ENCODE results near the gene CTIF. TPM values are rescaled to one million over a fixed set of nuclear protein-coding genes. Genes with fewer than 3 reads are reported as not detected.

The CTIF gene
- total and polyA plus RNA-seq, 2 donors (not counting 1 experiment from before 2014, with no cell fraction given) = 27.2 to 28.1 TPM

- no peak for TF ChIP-seq EZH2 (IDR thresholded peaks at IDR 0.05; ENCODE audit: low read length, missing control alignments)
- TF ChIP-seq, protein P1, sequence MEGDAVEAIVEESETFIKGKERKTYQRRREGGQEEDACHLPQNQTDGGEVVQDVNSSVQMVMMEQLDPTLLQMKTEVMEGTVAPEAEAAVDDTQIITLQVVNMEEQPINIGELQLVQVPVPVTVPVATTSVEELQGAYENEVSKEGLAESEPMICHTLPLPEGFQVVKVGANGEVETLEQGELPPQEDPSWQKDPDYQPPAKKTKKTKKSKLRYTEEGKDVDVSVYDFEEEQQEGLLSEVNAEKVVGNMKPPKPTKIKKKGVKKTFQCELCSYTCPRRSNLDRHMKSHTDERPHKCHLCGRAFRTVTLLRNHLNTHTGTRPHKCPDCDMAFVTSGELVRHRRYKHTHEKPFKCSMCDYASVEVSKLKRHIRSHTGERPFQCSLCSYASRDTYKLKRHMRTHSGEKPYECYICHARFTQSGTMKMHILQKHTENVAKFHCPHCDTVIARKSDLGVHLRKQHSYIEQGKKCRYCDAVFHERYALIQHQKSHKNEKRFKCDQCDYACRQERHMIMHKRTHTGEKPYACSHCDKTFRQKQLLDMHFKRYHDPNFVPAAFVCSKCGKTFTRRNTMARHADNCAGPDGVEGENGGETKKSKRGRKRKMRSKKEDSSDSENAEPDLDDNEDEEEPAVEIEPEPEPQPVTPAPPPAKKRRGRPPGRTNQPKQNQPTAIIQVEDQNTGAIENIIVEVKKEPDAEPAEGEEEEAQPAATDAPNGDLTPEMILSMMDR (conservative IDR thresholded peaks at IDR 0.05 in 1 of 2, IDR thresholded peaks at IDR 0.05 in 1 of 2; ENCODE audit: low read depth in 1 of 2, low read length in 2 of 2) = no peak
- H3K4me3 ChIP-seq (replicated peaks in 1 of 4; ENCODE audit: control extremely low read depth in 1 of 4, insufficient read depth in 1 of 4, low read depth in 3 of 4, low read length in 4 of 4) = no peak overlapping the region
- no peaks in the 10 kb centered on the region for H3K9me3 ChIP-seq (ENCODE audit: control insufficient read depth, insufficient read depth, low read depth, low read length)
- peaks cover 24% of the 10 kb centered on the region for H3K4me1 ChIP-seq (ENCODE audit: control insufficient read depth, extremely low read depth, insufficient read depth, low read length)
- no peaks in the 10 kb centered on the region for H3K27me3 ChIP-seq (ENCODE audit: control insufficient read depth, insufficient read depth, low read length)
- peaks cover 2% of the 10 kb centered on the region for H3K36me3 ChIP-seq (ENCODE audit: control insufficient read depth, insufficient read depth, low read length)
- DNase-seq (ENCODE audit: low read depth in 2 of 2) = no peak
- H3K4me2 ChIP-seq (ENCODE audit: extremely low read depth, insufficient read depth, low read length) = no peak overlapping the region
- no peak overlapping the region for H3K9ac ChIP-seq (ENCODE audit: insufficient read depth, low read length)
- H3K79me2 ChIP-seq (ENCODE audit: control insufficient read depth, insufficient read depth, low read length) = no peaks in the 10 kb centered on the region
- no peak overlapping the region for H3K27ac ChIP-seq (ENCODE audit: insufficient read depth, low read length)
- H4K20me1 ChIP-seq (ENCODE audit: control insufficient read depth, extremely low read depth, insufficient read depth, low read length) = no peaks in the 10 kb centered on the region
- H2AFZ ChIP-seq (ENCODE audit: low read length) = no peak overlapping the region
These were observed 297.5 kb downstream of the CTIF start for GRCh38 chr18:48836231-48836805.

DNA sequence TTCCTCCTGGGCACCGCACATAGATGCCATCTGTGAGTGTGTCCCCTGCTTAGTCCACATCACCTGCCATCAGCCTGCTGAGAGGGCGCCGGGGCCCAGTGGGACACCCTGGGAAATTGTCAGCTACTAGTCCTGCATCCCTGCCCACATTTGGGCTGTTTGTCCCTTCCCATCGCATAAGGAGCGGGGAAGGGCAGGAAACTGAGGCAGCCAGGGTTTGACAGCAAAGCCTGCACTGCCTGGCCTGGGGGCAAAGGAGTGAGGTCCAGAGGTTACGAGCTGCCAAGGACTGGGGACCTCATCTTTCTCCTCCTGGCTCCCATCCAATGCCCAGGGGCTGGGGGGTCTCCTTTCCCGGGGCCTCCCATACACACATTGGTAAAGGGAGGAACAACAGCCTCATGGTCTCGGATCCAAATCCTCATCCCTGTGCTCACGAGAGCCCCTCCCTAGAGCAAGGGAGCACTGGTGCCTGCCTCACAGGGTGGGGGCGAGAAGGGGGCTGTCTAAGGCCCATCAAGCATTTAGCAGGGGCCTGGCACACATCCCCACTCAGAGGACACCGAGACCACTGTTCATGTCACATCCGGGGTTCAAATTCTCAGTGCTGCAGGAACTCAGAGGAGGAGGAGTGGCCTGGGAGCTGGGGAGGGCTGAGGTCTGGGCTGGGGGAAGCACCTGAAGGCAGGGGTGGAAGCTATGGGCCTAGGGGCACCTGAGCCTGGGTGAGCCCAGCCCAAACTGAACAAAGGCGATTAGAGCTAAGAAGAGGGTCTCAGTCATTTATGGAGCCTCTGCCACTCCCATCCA is 298.2 kb downstream of the CTIF start:
- TF ChIP-seq EZH2 (IDR thresholded peaks at IDR 0.05; ENCODE audit: low read length, missing control alignments) = no peak
- TF ChIP-seq, protein P1 (conservative IDR thresholded peaks at IDR 0.05 in 1 of 2, IDR thresholded peaks at IDR 0.05 in 1 of 2; ENCODE audit: low read depth in 1 of 2, low read length in 2 of 2) = no peak
- Histone ChIP-seq H3K9me3 (ENCODE audit: control insufficient read depth, insufficient read depth, low read depth, low read length) (no peaks in the 10 kb centered on the region), H3K36me3 (ENCODE audit: control insufficient read depth, insufficient read depth, low read length) (peaks cover 2% of the 10 kb centered on the region), H3K27ac (ENCODE audit: insufficient read depth, low read length) (no peak overlapping the region), H3K27me3 (ENCODE audit: control insufficient read depth, insufficient read depth, low read length) (no peaks in the 10 kb centered on the region), H3K4me2 (ENCODE audit: extremely low read depth, insufficient read depth, low read length) (no peak overlapping the region), H3K79me2 (ENCODE audit: control insufficient read depth, insufficient read depth, low read length) (no peaks in the 10 kb centered on the region), H3K9ac (ENCODE audit: insufficient read depth, low read length) (no peak overlapping the region), H4K20me1 (ENCODE audit: control insufficient read depth, extremely low read depth, insufficient read depth, low read length) (no peaks in the 10 kb centered on the region), H3K4me3 (replicated peaks in 1 of 4; ENCODE audit: control extremely low read depth in 1 of 4, insufficient read depth in 1 of 4, low read depth in 3 of 4, low read length in 4 of 4) (no peak overlapping the region), H3K4me1 (ENCODE audit: control insufficient read depth, extremely low read depth, insufficient read depth, low read length) (peaks cover 24% of the 10 kb centered on the region), H2AFZ (ENCODE audit: low read length) (no peak overlapping the region)
- DNase-seq (ENCODE audit: low read depth in 2 of 2) = no peak

- H3K27ac ChIP-seq (ENCODE audit: insufficient read depth, low read length) = no peak overlapping the region
These were observed 298.8 kb downstream of the CTIF start for GRCh38 chr18:48837676-48838075.

More at GRCh38 chr18:48837676-48838075, 298.8 kb downstream of the CTIF start:
- Histone ChIP-seq H4K20me1 (ENCODE audit: control insufficient read depth, extremely low read depth, insufficient read depth, low read length) (no peaks in the 10 kb centered on the region), H2AFZ (ENCODE audit: low read length) (no peak overlapping the region), H3K36me3 (ENCODE audit: control insufficient read depth, insufficient read depth, low read length) (peaks cover 2% of the 10 kb centered on the region), H3K4me2 (ENCODE audit: extremely low read depth, insufficient read depth, low read length) (no peak overlapping the region), H3K4me3 (replicated peaks in 1 of 4; ENCODE audit: control extremely low read depth in 1 of 4, insufficient read depth in 1 of 4, low read depth in 3 of 4, low read length in 4 of 4) (no peak overlapping the region), H3K9me3 (ENCODE audit: control insufficient read depth, insufficient read depth, low read depth, low read length) (no peaks in the 10 kb centered on the region), H3K27me3 (ENCODE audit: control insufficient read depth, insufficient read depth, low read length) (no peaks in the 10 kb centered on the region), H3K79me2 (ENCODE audit: control insufficient read depth, insufficient read depth, low read length) (no peaks in the 10 kb centered on the region), H3K9ac (ENCODE audit: insufficient read depth, low read length) (no peak overlapping the region), H3K4me1 (ENCODE audit: control insufficient read depth, extremely low read depth, insufficient read depth, low read length) (peaks cover 21% of the 10 kb centered on the region)
- TF ChIP-seq, protein P1 (conservative IDR thresholded peaks at IDR 0.05 in 1 of 2, IDR thresholded peaks at IDR 0.05 in 1 of 2; ENCODE audit: low read depth in 1 of 2, low read length in 2 of 2) = no peak
- TF ChIP-seq EZH2 (IDR thresholded peaks at IDR 0.05; ENCODE audit: low read length, missing control alignments) = no peak
- no peak for DNase-seq (ENCODE audit: low read depth in 2 of 2)
